ENCODE measurements around the gene KRT80.

KRT80 gene

GRCh38 chr12:52178443-52178842, 13.4 kb downstream of the KRT80 start:
- DNase-seq = no peak

- no peak for DNase-seq
Observed at GRCh38 chr12:52175371-52176350, 16.2 kb downstream of the KRT80 start.

GRCh38 chr12:52173526-52173925, 18.3 kb downstream of the KRT80 start:
- no peak for DNase-seq

GRCh38 chr12:52172956-52173355, 18.9 kb downstream of the KRT80 start:
- no peak for DNase-seq

GRCh38 chr12:52171950-52172512, 19.8 kb downstream of the KRT80 start:
- DNase-seq = no peak

- DNase-seq = no peak
Observed at GRCh38 chr12:52170827-52171226, 21.0 kb downstream of the KRT80 start.

GRCh38 chr12:52169886-52170285, 21.9 kb downstream of the KRT80 start:
- DNase-seq = no peak

- no peak for DNase-seq
Observed at GRCh38 chr12:52168019-52168717, 23.6 kb downstream of the KRT80 start.

GRCh38 chr12:52167526-52167925, 24.3 kb downstream of the KRT80 start:
- DNase-seq = no peak

GRCh38 chr12:52166672-52167071, 25.1 kb downstream of the KRT80 start:
- DNase-seq = no peak

GRCh38 chr12:52165096-52165855, 26.5 kb downstream of the KRT80 start:
- no peak for DNase-seq

GRCh38 chr12:52164624-52165023, 27.2 kb downstream of the KRT80 start:
- DNase-seq = no peak

GRCh38 chr12:52162981-52163380, 28.8 kb downstream of the KRT80 start:
- no peak for DNase-seq

GRCh38 chr12:52160200-52160599, 31.6 kb downstream of the KRT80 start:
- DNase-seq = no peak

- no peak for DNase-seq
Observed at GRCh38 chr12:52157566-52158150, 34.2 kb downstream of the KRT80 start.

GRCh38 chr12:52156757-52157565, 34.9 kb downstream of the KRT80 start:
- DNase-seq = no peak

- no peak for DNase-seq
Observed at GRCh38 chr12:52156311-52156710, 35.5 kb downstream of the KRT80 start.

GRCh38 chr12:52155048-52155868, 36.6 kb downstream of the KRT80 start:
- DNase-seq = no peak

- DNase-seq = no peak
Observed at GRCh38 chr12:52152905-52153317, 38.9 kb downstream of the KRT80 start.

Data from activated gamma-delta T cell (primary cell).